ENCODE measurements around the gene SRSF10.
A peak's percentile ranks its signal among the peaks of the same experiment; 100 is the strongest.

- TF ChIP-seq, protein P1, sequence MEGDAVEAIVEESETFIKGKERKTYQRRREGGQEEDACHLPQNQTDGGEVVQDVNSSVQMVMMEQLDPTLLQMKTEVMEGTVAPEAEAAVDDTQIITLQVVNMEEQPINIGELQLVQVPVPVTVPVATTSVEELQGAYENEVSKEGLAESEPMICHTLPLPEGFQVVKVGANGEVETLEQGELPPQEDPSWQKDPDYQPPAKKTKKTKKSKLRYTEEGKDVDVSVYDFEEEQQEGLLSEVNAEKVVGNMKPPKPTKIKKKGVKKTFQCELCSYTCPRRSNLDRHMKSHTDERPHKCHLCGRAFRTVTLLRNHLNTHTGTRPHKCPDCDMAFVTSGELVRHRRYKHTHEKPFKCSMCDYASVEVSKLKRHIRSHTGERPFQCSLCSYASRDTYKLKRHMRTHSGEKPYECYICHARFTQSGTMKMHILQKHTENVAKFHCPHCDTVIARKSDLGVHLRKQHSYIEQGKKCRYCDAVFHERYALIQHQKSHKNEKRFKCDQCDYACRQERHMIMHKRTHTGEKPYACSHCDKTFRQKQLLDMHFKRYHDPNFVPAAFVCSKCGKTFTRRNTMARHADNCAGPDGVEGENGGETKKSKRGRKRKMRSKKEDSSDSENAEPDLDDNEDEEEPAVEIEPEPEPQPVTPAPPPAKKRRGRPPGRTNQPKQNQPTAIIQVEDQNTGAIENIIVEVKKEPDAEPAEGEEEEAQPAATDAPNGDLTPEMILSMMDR (IDR thresholded peaks at IDR 0.05), result peak; percentile 31 to 84 (median 67)
- TF ChIP-seq POLR2A (IDR thresholded peaks at IDR 0.05), result no peak
These were observed 63.7 kb downstream of the SRSF10 start for GRCh38 chr1:23916209-23917131.
